GM18868 (cell line): ENCODE measurements around the gene GLS.
"Not testable (repeated sequence)": the region's sequence is repeated elsewhere in the genome, so short reads cannot be mapped to it uniquely, and the experiment has no call there.

Experiments
- ATAC-seq: cut with Tn5 transposase; IDR thresholded peaks from one replicate; pipeline ENCODE4 v1.9.1; 2021; ENCODE audit warnings: mild to moderate bottlenecking, moderate library complexity; ENCODE audit not compliant: unreplicated experiment

The GLS gene

GRCh38 chr2:190929919-190930318 lies 49.3 kb downstream of the GLS start:
- ATAC-seq = no peak

DNA sequence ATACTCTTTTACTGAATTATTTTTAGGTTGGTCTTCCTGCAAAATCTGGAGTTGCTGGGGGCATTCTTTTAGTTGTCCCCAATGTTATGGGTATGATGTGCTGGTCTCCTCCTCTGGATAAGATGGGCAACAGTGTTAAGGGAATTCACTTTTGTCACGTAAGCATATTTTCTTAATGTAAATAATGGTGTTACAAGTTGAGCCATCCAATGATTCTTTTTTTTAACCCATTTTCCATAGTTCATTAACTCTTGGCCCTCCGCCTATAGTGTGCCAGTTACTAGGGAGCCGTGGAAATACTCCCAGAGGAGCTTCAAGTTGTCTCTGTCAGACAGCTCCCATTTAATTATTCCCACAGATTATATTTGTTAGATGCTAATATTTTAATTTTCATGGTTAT lies 49.8 kb downstream of the GLS start:
- no peak for ATAC-seq

DNA sequence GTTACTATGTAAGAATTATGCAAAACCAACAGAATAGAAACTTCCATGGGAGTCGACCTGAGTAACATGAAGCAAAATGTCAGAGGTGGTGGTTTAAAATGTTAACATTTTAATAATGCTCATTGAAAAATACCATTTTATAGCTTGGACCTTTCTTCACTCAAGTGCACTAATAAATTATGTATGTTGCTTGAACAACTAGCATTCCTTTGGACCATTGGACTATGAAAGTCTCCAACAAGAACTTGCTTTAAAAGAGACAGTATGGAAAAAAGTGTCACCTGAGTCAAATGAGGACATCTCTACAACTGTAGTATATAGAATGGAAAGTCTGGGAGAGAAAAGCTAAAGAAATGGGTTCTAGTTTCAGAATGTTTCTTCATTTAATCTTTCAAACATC lies 51.9 kb downstream of the GLS start:
- ATAC-seq = no peak

DNA sequence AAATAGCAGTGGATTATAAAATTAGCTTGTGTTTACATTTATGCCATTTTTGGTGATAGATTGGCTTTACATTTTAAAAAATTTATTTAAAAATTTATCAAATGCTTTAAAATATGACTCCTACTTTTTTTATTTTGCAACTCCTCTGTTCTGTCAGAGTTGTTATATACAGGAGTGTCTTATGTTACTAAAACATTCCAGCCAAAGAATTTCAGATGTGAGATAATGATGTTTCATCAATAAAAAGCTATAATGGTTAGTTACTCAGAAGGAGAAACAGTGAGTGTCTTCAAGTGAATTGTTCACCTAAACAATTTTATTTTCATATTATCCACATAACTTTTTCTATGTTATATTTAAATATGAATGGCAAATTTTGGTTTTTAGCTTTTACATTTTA lies 52.7 kb downstream of the GLS start:
- ATAC-seq = no peak

DNA sequence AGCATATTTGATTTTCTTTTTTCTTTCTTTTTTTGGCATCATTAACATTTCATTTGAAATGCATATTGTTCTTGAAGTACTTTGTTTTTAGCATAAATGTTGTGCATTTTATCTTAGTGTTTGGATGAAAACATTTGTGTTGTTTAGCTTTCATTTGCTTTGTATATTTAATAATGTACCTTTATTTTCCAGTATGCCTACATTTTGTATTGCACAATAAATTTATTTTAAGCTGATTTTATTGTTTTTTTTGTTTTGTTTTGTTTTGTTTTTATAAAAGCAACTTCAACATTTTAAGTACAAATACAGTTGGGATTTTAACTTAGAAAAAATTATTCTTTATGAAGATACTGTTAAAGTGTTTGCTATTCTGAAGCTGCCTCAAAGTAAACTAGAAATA lies 54.4 kb downstream of the GLS start:
- no peak for ATAC-seq

DNA sequence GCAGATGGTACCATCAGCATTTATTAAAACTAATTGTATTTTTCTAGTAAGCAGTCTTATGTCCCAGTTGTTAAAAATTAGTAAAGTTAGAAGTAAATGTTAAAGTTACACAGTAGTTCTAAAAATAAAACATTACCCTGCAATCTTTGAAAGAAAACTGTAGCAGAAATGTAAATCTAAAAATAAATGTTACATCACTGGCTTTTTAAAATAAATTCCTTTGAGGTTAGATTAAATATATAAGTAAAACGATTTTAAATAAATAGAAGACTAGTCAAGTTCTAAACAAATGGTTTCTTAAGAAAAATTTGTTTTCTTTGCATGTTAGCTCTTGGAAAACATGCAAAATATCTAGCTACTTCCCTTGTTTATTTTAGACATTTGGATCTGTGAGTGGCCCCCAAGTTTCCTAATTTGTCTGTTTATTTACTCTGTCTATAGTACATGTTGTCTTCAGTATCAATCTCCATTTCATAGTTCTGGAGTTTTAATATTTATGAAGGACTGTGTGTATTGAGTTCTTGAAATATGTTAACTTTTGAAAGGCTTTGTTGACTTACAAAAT lies 58.2 kb downstream of the GLS start:
- no peak for ATAC-seq

- ATAC-seq = no peak
These were observed 59.8 kb downstream of the GLS start for GRCh38 chr2:190940454-190940853.

DNA sequence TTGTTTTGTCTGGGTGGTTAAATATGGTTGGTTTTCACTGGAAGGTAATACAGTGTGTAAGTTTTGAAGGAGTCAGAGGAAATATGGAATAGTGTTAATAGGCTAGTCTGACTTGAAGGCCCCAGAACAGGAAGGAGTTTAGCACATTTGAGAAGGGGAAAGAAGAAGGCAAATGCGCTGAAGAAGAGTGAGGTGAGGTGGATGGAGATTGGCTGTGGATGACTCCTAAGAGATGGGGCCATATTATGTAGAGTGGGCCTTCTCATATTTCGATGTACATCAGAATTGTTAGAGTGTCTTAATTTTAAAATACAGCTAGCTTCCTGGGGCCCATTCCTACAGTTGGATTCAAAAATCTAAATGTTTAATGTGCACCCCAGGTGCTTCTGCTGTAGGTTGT lies 61.0 kb downstream of the GLS start:
- ATAC-seq = no peak

GRCh38 chr2:190942697-190943096 lies 62.1 kb downstream of the GLS start:
- no peak for ATAC-seq

DNA sequence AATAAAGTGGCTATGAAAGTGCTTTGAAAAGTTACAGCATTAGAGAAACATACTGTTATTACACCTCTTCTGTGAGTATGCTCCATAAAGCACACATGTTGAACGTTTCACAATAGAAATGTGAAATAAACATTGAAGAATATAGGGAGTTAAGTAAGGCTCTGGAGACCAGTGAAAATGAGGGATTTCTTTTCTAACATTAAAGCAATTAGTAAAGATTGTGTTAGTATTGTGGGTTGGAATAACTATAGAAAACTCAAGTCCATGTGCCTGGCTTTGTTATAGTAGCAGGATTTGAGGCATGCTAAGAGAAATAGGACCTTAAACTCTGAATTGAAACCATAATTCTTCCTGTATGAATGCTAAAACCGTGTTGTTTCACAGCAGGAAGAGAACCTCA lies 63.1 kb downstream of the GLS start:
- ATAC-seq = no peak

- no peak for ATAC-seq
These were observed 66.5 kb downstream of the GLS start for GRCh38 chr2:190947141-190947540.

DNA sequence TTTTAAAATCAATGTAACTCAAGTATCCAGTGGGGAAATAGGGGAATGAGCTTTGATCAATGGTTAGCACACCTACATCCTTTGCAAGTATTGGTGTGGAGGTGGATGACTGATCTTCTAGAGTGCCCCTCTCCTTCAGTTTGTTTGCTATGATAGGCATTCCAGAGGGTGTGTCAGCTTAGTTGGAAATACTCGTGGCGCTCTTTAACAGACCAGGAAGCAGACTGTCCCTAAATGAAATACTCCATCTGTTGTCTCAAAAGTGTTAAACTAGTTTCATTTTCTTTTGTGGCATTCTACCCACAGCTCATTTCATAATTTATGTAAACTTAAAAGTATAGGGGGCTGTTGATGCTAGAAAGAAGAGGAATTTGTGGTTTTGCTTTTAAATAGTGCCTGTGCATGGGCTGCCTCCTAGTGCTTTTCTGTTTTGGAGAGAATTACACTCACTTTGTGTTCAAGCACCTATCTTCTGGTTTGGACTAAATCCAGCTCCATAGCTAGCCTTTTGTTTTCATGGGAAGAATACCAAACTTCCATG lies 67.2 kb downstream of the GLS start:
- ATAC-seq = peak; percentile 75

DNA sequence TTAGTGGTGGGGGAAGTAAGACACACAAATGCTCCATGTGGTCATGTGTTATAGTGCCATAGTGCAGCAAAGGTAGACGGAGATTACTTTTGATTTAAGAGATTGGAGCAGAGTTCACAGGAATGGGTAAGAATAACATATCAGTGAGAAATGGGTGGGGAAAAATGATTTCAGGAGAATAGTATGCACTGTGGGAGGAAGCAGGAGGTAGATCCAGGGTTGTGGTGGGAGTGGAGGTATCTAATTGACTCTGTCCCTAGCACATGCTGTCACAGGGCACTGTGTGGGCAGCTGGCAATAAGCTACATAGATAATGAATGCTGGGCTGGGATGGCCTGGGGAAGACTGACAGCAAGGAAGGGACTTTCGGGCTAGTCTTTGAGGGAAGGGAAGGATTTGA lies 68.0 kb downstream of the GLS start:
- no peak for ATAC-seq

DNA sequence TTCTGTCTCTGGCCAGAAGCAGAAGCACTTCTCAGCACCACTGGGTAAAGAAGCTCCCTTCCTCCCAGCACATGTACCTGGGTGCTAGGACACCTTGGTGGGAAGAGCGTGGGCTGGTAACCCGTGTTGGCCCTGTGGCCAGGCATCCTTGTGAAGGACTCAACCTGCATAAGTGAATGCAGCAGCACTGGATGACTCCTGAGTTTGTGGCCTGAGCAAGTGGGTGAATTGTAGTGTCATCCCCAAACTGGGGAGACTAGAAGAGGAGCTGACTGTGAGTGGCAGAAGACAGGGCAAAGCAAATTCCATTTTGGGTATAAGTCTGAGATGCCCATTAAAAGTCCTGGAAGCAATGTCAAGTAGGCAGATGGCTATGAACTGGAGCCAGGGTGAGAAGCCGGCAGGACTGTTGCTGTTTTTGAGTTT lies 70.0 kb downstream of the GLS start:
- no peak for ATAC-seq

DNA sequence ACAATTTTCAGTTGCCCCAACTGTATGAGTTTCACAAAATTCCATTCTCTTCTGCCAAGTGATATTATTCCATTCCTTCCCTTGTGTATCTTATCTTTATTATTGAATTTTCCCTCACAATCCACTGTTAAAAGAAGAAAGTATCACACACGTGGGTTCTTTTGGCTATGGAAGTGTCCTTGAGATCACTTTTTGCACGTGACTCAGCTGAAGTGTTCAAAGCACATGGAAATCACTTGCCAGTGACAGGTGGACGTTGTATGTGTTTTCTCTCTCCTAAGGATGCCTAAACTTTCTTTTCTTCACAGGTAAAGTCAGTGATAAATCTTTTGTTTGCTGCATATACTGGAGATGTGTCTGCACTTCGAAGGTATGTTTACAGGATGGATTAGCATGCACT lies 72.6 kb downstream of the GLS start:
- no peak for ATAC-seq

- no peak for ATAC-seq
These were observed 79.5 kb downstream of the GLS start for GRCh38 chr2:190959911-190960788.

DNA sequence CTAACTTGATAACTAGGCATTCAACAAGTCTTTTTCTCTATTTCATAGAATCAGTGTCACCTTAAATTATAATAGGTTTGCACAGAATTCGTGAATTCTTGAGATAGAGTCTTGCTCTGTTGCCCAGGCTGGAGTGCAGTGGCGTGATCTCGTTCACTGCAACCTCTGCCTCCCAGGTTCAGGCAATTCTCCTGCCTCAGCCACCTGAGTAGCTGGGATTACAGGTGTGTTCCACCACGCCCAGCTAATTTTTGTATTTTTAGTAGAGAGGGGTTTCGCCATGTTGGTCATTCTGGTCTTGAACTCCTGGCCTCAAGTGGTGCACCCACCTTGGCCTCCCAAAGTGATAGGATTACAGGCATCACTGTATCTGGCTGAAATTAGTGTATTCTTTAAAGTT lies 80.5 kb downstream of the GLS start:
- ATAC-seq = not testable (repeated sequence)

DNA sequence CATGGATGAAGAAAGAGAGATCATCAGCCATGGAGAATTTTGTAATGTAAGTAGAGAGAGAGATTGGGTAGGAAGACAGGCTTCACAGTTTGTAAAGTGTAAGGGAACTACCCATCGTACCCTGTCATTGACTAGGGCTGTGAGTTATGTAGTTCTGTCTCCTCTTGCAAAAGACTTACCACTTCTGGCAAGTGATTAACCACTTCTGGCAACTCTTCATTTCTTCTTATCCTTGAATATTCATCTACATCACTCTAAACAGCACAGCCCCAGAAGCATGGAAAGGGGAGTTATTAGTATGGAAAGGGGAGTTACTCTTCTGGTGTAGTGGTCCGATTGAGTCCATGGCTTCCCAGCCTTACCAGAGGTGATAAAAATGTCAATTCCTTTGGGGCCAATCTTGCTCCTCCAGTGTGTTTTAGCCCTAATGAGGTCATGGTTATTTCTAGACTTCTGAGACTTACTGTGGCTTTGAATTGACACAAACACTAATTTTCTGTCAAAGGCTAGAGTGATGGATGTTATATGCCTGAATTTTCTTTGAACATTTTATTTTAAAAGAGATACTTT lies 81.4 kb downstream of the GLS start:
- no peak for ATAC-seq

DNA sequence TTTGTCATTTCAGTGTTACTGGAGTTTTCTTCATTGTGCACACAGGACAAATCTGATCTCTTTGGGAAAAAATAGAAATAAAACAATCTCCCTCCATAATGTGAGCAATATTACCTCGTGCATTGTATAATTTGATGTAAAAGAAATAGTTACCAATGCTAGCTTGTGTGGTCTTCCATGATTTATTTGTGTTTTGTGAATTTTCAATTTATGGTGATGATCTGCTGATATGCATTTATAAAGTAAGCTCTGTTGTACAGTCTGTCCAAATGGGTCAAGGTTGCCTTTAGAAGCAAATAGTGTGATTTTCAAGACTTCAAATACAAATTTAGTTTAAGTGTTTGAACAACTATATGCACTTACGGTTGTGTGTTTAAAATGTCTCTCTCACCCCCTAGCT lies 82.5 kb downstream of the GLS start:
- ATAC-seq = no peak

DNA sequence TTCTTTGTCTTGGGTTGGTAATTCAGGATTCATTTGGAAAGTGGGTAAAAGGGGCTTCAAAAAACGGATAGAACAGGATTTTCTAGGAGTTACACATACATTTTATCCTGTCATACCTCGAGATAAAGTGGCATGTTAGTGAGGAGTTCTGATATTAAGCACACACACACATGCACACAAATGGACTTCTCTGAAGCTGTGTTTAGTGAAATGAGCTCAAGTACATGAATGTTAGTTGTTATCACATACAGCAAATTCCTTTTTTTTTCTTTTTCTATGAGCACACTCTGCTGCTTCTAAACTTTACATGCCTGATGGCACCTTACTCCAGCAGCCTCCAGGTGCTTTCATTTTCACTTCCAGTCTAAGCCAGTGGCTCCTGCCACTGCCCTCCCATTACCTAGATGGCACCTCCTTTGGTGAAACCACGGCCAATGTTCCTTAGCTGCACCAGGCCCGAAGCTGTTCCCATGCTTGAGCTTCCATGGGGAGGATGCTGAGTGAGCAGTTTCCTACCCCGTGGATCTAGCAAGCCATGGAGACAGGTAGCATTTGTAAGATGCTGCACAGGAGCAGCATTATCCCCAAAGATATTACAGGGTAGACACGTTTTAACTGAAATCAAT lies 83.7 kb downstream of the GLS start:
- no peak for ATAC-seq

DNA sequence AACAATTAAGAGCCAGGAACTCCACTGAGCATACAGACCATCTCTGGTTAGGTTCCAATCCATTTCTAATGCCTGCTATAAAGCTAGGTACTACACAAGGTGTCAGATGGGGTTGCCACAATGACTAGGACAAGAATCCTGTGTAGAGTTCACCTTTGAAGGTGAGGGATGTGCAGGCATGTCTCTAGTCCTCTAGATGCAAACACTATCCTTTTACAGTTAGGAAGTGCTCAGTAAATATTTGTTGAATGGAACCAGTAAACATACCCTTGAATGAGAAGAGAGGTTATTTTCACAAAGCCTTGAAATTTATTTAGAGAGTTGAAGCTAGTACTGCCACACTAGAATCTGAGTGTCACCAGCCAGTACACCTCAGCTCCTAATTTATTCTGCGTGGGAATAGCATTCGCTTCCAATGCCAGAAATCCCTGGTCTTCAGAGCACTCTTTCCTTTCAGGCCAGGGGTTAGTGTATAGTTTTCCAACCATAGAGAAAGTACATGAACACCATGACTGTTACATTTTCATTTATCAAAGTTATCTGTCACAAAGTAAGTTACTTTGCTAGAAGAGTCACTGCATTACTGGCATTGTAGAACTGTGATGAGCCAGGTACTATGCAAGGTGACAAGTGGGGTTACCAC lies 85.1 kb downstream of the GLS start:
- no peak for ATAC-seq
